Pulmonary artery endothelial cell (primary cell): ENCODE measurements around the gene PIEZO2. TPM values are rescaled to one million over a fixed set of nuclear protein-coding genes. Genes with fewer than 3 reads are reported as not detected.
"Not testable (repeated sequence)": the region's sequence is repeated elsewhere in the genome, so short reads cannot be mapped to it uniquely, and the experiment has no call there.

Experiments
- DNase-seq: peaks from one replicate; pipeline ENCODE4 v3.0.0-alpha.2; 2011; ENCODE audit warnings: low read depth, low spot score
- total RNA-seq: library from RNA; depleted of rRNA; stranded (reverse); fragments of >200 nt; gene quantifications from 2 replicates; pipeline ENCODE4 v1.2.3, GENCODE V29; 2014

The PIEZO2 gene
- total RNA-seq, 1 donor from 2014 or later, result 15.2 TPM

DNA sequence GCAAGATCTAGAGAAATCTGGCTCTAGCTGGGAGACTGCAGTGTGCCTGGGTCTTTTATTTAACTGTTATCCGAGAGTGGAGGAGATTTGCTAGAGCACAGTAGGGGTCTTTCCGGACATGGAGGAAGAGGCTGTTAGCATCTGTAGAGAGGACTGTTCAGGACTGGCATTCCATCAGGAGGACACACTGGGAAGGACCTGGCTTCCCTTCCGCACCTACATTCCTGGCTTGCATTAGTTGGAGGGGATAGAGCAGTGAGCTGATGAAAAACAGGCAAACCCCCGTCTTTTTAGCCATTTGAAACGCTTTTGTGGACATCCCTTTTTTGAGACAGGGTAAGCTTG, 874 bp upstream of the PIEZO2 start:
- no peak for DNase-seq

DNA sequence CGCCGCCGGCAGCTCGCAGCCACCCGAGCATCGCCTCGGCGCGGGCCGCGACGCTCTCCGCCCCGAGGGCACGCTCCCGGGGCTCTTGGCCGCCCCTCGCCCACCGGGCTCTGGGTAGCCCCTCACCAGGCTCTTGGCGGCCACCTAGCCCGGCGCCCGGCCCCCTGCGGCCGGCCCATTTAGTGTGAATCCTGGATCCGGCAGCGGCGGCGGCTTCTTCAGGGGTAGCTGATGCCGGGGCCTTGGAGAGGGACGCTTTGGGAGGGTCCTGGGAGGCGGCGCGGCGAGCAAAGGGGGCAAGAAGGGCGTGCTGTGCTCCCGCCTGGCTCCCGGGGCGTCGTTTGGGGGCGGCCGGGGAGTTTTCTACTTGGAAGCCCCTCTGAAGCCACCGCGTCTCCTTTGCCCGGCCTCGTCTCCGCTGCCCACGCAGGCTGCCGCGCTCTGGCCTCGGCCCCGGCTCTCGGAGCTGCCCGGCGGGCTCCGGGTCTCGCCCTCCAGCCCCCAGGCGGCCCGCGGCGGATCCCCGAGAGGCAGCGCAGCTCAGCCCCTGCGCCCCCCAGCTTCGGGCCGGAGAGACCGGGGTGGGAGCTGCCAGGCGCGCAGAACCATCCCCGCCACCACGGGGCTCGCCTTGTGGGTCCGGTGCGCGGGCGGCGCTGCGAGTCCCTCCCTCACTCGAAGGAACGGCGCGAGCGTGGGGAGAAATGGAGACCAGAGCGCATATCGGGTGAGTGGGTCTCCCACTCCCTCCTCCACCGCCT, 509 bp downstream of the PIEZO2 start:
- no peak for DNase-seq

DNA sequence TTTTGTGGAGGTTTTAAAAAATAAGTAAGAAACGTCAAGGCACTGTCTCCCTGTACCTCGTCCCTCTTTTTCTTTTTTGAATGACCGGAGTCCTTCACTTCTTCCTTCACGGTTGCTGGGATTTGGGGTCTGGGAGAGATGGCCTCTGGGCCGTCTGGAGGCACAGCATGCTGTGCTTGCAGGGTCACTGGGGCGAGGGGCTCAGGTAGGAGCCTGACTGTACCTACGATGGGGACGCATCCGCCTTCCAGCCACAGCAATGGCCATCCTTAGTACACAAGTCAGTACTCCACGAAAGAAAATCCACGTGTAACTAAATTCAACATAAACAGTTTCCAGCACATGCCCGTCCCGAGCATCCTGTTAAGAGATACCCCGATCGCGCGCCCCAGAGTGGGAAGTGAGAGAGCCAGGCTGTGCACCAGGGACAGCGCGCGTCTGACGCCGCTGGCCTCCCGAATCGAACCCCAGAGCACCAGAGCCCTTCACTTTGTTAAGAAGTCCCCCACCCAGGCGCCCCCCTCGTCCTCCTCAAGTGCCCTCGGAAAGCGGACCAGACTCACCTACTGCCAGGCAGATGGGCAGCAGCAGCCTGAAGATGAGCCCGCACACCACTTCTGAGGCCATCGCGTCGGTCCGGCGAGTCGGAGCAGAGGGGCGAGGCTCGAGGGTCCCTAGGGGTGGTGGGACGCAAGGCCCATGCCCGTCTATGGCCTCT, 1.2 kb downstream of the PIEZO2 start:
- DNase-seq, result no peak

DNA sequence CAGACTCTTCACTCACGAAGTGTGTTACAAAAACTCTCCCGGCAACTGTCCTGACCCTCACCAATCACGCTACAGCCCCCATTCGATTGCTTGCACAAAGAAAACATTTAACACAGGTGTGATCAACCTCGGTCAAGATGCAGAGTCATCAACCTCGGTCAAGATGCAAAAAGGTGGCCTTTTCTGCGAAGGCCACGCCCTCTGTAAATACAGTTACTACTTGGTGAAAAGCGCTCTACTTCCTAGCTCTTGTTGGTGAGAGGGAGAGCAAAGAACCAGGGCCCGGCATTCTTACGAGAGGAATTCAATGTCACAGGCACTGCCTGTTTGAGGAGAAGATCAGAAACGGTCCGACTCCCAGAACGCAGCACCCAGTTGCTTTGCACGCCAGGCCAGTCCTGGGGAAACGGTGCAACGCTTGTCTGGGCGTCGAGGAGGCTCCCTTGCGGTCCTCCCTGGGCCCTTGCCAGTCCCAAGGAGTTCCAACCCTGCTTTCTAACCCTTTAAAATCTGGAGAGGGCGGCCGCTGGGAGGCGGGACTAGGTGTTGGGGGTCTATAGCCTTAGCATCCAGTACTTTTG, 1.9 kb downstream of the PIEZO2 start:
- no peak for DNase-seq

DNA sequence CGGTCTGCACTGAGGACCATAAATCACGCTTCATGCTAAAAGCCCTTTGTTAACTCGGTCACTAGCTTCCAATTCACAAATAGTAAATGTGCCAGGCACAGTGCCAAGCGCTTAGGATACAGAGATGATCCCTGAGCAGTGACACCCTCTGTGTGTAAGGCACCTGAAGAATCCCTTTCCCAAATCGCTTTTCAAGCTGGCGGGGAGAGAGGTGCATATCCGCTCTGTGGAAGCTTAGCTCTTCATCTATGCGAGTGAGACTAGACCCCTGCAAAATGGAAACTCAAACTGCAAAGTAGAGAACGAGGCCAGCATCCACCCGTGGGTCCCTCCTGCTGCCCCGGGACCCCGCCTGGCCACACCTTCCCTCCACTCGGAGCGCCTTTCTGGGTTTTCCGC, 2.4 kb downstream of the PIEZO2 start:
- DNase-seq, result no peak

DNA sequence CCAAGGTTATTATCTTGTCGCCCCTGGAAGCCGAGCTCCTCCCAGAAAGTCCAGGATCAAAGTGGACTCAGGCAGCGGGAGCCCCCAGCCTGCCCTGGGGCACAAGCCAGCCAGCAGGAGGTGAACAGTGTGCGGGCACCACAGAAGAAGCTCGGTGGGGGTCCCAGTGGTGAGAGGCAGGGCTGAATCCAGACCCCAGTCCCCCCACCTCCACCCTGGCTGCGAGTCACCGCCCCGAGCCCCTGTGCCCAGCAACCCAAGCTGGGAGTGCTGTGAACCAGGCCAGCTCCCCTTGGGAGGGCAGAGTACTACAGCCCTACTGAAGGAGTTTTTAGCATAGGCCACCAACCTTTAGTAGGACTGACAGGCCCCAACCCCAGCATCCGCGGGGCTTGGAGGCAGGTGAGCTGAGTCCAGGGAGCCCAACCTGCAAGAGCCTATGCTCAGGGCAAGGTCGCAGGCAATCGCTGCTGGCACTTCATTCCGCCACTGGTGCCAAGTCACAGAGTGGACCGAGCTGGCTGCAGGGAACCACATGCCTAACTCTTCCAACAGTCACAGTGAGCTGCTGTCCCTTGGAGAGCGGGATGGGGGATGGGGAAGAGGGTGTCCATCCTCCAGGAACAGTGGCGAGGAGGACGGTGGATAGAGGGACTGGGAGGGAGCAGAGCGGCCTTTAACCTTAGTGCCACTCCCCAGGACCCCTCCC, 3.0 kb downstream of the PIEZO2 start:
- no peak for DNase-seq

DNA sequence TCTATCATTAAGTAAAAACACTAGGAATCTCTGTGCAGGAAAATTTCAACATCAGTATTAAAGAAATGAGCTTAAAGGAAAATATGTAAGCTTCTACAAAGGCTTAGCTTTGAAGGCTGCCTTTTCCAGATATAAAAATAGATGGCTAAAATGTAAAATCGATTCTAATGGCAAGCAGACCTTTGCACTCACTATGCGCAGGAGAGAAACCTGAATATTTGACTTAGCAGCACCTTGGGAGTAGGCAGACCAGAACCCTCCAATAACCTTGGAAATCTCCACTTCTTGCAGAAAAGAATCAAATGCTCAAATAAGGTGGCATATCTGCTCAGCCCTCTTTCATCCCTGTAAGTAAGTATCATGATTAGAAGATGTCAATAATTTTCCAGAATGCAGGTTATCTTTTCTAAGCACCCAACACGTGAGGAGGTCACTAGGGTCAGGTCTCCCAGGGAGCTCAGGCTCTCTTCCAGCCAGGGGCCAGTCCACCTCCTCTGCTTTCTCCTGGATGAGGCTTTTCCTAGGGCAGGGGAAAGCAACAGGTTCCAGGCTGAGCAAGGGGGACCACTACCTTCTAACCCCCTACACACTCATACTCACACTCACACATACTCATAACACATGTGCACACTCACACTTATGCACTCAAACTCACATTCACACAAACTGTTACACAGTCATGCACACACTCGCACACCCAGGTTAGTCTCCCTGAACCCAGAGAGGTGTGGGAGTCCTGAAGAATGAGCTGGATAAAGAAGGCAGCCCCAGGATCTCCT, 3.8 kb downstream of the PIEZO2 start:
- no peak for DNase-seq

DNA sequence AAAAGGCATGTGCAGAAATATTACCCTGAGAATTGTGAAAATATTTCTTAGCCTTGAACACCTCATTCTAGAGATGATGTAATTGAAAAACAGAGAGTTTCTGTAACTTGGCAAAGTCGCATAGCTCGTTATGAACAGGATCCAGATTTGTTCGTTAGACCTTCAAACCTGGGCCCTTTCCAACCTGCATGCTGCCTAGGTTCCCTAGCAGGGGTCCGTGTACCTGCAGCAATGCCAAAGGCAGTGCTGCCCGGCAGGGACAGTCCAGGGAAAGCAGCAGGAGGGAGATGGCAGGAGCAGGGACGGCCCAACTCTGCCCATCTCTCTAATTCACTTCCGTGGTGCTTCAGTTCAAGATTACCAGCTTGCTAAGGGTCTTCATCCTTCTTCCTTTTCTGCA, 12.0 kb downstream of the PIEZO2 start:
- DNase-seq, result no peak

DNA sequence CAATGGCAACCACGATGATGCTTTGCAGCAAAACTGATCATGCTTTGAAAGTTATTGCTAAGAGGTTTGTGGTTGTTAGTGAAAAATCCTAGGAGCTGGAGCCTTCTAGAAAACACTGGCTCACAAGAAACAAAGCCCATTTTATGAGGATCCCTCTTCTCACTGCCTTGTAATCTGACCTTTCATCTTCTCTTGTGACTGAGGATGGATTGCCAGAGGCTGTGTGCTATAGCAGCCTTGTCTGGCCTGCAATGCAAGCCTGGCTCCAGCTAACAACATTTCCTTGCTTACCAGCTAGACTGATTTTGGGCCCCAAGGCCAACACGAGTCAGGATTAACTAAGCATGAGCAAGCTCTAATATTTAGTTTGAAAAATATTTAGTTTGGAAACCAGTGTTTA, 13.1 kb downstream of the PIEZO2 start:
- no peak for DNase-seq

DNA sequence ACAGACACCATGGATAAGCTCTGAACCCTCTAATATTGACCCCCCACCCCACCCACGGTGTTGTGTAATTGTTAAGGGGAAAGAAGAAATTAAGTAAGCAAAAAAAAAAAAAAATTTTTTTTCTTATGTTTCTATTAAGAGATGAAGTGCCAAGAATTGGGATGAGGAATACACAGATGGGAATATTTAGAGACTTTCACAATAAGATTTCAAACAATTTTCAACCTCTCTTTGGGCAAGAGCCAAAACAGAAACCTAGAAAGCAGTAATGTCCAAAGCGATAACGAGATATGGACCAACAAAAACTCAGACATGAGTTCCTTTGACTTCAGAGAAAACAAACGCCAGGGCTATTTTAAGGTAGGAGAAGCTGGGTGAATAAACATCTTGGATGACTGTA, 14.4 kb downstream of the PIEZO2 start:
- DNase-seq, result no peak

DNA sequence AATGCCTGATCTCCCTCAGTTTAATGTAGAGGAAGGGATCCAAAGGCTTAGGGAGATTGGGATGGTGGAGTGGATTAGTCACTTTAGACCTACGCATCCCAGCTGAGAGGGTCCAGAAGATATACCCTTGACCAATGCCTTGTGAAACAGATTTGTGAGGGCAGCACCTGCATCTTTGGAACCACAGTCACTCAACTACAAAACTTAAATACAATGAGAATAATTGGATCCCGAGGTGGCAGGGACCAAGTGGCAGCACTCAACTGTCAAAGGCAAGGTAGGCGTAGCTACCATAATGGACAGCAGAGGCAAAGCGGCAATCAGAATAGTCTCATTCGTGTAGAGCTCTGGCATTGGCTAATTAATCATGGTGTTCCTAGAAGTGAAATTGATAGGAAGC, 20.3 kb downstream of the PIEZO2 start:
- DNase-seq, result not testable (repeated sequence)

DNA sequence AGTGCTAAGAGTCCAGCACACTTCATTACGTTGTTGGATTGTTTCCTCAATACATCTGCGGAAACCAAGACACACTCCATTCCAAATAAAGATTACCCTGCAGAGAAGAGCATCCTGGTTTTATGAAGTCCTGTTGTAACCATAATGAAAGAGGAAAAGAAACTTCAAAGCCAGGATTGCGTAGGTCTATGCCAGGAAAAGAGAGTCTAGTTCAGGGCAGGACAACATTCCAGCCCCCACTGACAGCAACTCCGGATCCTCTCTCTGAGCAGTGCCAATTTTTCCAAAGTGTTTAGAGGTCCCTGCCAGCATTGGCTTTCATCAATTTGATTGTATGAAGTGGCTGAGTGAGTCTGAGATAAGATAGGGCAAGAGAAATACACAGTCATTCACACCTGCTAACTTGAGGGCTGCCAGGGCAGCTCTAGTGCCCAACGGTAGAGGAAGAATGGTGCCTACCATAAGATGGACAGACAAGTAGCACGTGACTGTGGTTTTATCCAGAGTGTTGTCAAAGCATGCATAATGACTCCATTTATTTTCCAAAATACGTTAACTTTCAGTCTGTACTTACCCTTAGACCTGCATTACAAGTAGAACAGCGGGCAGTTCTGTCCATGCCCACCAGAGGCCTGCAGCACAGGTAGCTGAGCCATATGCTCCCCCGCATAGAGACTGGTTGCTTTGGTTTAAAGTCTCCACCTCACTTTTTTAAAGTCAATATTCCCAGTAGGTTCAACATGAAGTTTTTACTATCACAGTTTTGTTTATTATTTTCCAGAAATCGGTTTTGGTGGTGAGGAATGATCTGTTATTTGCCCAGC, 23.7 kb downstream of the PIEZO2 start:
- DNase-seq, result no peak

DNA sequence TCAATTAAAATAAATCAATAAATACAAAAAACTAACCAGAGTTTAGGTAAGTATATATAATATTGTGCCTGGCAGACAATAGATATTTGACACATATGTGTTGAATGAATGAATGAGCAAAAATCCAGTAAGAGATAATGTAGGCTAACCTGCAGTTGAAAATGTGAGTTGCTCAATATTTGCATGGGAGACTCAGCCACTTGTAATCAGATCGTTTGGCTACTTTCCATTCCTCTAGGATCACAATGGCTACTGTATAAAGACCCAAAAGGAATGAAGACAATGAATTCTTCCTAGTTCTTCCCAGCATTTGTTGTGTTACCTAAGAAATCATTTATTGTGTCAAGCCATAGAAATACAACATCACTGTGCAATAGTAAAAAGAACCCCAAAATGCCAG, 25.3 kb downstream of the PIEZO2 start:
- no peak for DNase-seq

DNA sequence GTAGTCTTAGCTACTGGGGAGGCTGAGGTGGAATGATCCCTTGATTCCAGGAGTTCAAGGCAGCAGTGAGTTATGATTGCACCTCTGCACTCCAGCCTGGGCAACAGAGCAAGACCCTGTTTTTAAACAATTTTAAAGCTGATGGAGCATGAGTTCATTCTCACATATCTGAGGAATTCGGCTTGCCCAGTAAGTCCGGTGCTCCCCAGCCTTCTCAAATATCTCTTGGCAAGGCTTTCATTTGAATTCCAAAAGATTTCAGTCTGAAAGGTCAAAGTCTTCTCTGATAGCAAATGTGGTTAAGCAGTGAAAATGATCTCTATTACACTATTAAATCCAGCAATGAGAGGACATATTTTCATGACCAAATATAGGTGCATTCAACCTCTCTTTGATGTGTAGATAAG, 27.9 kb downstream of the PIEZO2 start:
- no peak for DNase-seq

DNA sequence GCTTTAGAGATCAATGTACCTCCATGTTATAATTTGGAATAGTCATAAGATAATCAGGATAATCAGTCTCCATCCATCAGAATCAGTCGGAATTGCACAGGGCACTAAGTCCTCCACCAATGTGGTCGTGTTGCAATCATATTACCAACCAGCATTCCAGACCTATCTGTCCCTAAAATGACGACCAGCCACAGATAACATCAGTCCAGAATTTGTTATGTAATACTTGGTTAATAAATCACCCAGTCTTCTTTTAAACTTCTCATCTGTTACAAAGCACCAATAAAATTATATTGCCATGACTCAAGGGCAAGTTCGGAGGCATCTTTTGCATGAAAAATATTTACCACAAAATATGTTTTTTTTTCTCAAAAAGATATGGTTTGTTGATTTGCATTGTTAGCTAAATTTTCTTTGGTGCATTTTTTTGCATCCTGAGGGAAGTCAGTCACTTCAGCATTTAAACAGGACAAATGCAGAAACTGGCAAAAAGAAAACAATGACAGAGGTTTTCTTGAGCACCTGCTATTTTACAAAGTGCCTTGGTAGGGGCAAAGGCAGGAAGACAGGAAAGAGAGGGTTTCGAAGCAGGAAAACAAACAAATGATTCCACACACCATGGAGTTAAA, 29.3 kb downstream of the PIEZO2 start:
- DNase-seq, result no peak

DNA sequence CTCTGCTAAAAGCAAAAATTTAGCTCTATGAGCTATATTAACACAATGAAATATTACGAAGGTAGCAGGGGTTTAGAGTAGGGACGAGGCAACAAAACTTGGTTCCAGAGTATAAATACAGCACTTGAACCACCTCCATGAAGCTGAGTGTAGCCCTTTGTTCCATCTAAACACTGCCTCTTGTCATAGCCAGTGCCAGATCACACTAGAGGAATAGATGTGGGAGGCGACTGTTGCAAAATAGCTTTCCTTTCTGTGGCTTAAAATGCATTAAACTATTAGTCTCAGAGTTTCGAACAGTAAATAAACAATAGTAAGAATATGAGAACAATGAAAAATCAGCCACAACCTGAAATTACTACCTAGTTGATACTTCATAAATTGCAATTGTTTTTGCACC, 29.8 kb downstream of the PIEZO2 start:
- no peak for DNase-seq

DNA sequence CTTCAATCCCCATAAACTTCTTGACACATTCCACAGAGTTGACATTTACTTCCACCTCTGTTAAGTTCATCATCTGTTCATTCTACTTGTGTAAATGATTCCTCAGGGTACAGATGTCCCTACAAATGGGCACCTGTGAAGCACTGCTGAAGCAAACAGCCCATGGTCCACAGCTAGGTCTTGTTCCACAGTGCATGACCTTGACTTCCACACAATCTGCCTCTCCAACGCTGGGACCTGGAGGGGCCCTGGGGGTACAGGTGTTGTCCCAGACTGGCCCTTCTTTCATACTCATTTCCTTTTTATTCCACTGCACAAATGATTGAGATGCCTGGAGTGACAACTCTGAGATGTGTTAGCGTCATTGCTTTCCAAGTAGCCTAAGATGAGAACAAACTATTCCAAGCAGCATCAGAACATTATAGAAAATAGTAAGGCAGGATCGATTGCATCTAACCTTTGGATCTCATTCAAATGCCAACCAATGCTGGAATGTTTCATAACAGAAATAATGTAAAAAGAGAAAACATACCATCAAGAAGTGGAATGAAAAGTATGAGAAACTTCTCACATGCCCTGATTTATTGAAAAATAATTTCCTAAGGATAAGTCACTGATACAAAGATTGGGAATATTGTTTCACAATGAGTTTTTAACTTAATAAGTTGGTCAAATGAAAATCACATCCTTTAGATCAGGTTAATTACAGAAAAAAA, 31.2 kb downstream of the PIEZO2 start:
- no peak for DNase-seq

DNA sequence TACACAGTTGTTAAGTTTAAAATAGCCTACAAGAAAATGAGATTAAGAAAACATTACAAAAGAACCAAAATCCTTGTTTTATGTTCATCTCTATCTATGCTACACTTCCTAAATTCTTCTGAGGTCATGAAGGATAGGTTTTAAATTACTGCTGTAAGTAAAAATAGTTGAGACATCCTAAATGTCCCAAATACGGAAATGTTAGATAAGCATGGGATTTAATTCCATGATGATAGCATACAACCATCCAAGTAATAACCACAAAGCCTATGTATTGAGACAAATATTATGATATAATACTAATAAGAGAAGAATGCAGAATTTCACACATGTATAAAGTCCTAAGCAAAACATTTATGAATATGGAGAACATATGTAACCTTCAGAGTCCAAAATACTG, 34.1 kb downstream of the PIEZO2 start:
- no peak for DNase-seq

DNA sequence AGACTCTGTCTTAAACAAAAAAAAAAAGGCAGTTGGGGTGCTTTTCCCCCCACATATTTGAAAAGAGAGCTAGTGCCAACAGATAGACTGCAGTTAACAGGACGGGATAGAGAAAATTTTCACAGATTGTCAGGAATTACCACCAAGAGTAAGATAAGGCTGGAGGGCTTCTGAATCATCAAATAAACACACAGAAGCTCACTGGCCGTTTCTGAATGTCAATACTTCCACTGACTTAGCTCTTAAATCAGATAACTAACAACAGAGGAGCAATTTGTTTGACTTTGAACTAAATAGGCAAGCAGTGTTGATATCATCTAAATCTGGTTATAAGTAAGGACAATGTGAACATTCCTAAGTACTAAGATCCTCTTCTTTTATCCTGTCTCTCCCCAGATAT, 34.7 kb downstream of the PIEZO2 start:
- no peak for DNase-seq

DNA sequence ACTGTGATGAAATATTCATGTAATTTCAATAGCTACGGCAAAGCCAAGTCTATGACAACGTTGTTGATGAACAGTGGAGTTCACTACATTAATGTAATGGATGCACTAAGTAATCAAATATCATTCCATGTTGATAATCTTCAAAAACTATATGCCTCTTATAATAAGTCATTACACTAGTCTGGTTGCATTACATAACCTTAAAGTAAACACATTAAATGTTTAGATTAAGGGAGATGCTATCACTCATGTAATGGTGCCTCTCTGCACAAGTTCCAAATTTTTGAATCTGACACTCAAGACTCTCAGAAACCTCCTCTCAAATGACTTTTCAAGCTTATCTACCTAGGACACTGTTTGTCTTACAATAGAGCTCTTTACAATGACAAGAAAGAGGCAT, 35.4 kb downstream of the PIEZO2 start:
- no peak for DNase-seq
